ELF-1 (cell line): ENCODE results near the gene UNC5B.

ENCODE experiments used
- DNase-seq: peaks from one replicate; pipeline ENCODE4 v3.0.0-alpha.2; 2016; ENCODE audit warnings: low read depth, low spot score

The UNC5B gene

DNA sequence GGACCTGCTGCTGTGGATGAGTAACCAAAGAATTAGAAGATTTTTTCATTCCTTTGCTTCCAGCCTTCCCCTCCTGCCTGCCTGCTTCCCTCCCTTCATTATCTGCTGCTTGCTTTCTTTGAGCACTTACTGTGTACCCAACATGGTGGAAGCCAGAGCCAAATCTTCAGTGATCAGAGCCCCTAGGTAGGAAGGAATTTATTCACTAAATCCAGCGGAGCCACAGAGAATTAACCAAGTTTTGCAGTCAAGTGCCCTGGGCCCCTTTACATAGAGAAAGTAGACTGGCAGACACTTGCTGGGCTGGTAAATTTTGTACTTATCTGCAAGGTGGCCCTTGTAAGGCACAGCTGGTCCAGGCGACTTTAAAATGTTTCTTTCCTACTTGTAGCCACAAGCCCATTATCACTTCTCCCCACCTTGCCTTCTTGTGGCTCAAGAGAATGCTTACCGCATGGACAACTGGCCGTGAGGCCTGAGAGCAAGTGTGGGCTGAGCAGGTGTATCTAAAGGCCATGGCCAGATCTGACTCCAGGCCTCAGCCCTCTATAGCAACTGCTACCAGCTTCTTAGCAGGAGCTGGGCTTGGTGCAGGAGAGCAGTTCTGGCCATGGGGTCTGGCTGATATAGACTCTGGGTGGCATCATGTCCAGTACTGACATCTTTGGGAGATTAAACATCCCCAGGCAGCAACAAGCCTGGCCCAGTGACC lies 11.1 kb downstream of the UNC5B start:
- no peak for DNase-seq

GRCh38 chr10:71225291-71226058 lies 13.1 kb downstream of the UNC5B start:
- no peak for DNase-seq

GRCh38 chr10:71228875-71229675 lies 16.7 kb downstream of the UNC5B start:
- DNase-seq: no peak

- DNase-seq: no peak
Measured at GRCh38 chr10:71229726-71230655, 17.6 kb downstream of the UNC5B start.

DNA sequence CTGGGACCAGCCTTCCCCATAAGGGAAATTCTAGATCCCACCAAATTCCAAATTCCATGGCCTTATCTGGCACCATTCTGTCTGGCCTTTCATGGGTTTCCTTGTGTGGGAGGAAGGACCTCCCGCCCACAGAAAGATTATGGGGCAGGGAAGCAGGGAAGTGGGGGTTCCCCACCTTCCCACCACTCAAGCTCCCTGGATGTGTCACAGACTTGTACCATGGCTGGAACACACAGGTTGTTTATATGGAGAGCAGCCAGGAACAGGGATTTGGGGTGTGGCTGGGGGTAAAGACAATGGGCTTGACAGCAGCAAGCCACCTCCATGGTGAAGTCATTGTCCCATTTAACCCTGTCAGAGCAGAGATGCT lies 18.3 kb downstream of the UNC5B start:
- no peak for DNase-seq

- no peak for DNase-seq
Measured at GRCh38 chr10:71231206-71231605, 18.8 kb downstream of the UNC5B start.

- DNase-seq: no peak
Measured at GRCh38 chr10:71232089-71232998, 20.0 kb downstream of the UNC5B start.

DNA sequence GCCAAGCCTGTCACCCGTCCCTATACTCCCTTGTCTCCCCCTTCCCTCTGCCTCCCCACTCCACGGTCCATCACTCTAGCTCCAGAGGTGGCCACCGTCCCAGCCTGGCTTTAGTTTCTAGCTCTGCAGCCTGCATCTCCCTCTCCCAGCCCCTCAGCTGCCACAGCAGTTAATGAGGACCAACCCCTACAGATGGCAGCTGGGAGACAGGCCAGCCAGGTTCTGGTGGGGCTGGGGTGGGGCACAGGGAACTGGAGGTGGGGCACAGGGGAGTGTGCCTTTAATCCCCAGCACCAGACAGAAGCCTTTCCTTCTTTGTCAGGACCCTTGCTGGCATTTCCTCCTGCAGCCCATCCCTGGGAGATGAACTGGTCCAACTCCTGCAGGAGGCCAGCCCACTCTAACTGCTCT lies 21.1 kb downstream of the UNC5B start:
- DNase-seq: no peak

- no peak for DNase-seq
Measured at GRCh38 chr10:71234004-71234894, 21.9 kb downstream of the UNC5B start.

DNA sequence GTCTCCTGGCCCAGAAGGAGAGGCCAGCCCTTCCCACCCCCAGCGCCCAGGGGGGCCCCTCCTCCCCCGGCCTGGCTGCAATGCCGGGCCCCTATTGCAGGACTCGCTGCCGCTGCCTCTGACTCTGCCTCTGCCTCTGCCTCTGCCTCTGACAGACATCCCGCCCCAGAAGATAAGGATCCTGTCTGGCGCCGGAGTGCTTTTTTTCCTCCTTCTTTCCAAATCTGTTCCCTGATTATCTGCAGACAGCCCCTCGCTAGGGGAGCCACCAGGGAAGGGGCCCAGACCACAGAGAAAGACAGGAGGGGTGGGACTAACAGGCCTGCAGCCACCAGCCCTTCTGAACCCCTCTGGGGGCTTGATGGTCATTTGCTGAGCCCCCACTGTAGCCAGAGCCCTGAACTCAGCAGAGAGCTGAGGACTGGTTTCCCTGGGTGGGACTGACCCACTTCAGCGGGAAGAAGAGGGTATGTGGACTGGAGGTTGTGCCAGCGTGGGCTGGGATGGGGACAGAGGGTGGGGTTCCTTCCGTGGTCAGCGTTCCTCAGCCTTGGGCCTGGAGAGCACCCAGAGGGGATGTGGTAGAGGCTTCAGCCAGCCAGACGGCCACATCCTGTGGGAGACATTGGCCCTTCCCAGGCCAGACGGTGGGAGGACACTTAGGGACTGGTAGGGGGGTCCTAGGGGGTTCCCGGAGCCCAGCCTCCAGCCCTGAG lies 22.8 kb downstream of the UNC5B start:
- DNase-seq: peak; percentile 76

- no peak for DNase-seq
Measured at GRCh38 chr10:71235808-71236207, 23.4 kb downstream of the UNC5B start.

DNA sequence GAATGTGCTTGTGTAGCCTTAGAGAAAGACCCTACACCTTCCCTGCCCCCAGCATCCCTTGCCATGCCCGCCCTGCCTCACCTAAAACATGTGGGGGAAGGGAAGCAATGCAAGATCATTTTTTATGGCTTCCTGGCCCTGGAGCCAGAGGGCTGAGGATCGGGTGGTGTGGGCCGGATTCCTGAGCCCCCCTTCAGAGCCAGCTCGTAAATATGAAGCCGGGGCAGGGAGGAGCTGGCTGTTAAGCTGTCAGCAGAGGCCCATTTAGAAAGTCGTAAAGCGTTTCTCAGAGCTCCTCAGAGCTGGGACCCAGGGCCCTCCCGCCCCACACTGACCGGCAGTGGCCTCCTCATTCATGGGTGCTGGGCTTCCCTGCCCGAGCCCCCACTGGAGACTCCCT lies 23.9 kb downstream of the UNC5B start:
- DNase-seq: peak; percentile 83

- DNase-seq: no peak
Measured at GRCh38 chr10:71236822-71237682, 24.7 kb downstream of the UNC5B start.

- DNase-seq: no peak
Measured at GRCh38 chr10:71237843-71238623, 25.7 kb downstream of the UNC5B start.

DNA sequence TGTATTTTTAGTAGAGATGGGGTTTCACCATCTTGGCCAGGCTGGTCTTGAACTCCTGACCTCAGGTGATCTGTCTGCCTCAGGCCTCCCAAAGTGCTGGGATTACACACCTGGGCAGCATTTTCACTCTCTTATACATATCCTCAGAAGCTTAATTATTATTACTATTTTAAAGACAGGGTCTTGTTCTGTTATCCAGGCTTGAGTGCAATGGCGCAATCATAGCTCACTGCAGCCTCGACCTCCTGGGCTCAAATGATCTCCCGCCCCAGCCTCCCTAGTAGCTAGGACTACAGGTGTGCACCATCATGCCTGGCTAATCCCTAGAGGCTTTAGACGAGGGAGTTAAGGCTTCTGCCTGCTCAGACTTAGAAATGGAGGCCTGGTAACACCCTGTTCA lies 26.3 kb downstream of the UNC5B start:
- no peak for DNase-seq

GRCh38 chr10:71239131-71239915 lies 27.0 kb downstream of the UNC5B start:
- no peak for DNase-seq
